Right renal pelvis (tissue), 4 donors: ENCODE results near the gene AKAP8L. TPM values are rescaled to one million over a fixed set of nuclear protein-coding genes. Genes with fewer than 3 reads are reported as not detected.
"Not testable (repeated sequence)": the region's sequence is repeated elsewhere in the genome, so short reads cannot be mapped to it uniquely, and the experiment has no call there.

ENCODE experiments used
- DNase-seq, 4 donors: peaks; one replicate each; pipeline ENCODE4 v3.0.0-alpha.2; 2013; ENCODE audit warnings: low read depth in 4 of 4, low spot score in 3 of 4, missing footprints in 1 of 4
- polyA plus RNA-seq, 4 donors: library from polyadenylated mRNA; unstranded; fragments of 120-200 nt; gene quantifications; one replicate each; pipeline ENCODE4 v1.2.1, GENCODE V29; 2013; ENCODE audit not compliant: insufficient read length in 4 of 4

The AKAP8L gene
- polyA plus RNA-seq, 4 donors: 99.9 to 109 (median 106) TPM

DNA sequence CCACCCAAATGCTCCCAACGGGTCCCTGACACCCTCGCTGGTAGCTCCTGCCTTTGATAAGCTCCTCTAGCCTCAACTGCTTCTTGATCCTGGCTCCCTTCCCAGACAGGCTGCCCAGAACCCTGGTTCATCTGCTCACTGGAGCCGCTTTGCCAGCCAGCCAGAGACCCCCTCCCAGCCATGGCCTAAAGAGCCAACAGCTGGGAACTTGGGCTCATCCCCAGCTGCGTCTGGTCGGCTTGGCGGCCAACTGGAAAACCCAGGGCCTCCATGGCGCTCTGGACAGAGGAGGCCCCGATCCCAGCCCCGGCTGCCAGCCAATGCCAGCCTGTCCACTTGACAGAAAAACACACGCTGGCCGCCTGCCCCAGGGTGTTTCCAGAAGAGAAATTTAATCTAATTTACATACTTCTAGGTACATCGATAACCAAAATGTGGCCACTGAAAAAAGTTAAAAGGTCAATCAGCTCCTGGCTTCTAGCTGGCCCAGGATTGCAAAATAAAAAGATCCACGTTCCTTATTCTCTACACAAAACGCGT is 3.0 kb upstream of the AKAP8L start:
- DNase-seq: no peak

DNA sequence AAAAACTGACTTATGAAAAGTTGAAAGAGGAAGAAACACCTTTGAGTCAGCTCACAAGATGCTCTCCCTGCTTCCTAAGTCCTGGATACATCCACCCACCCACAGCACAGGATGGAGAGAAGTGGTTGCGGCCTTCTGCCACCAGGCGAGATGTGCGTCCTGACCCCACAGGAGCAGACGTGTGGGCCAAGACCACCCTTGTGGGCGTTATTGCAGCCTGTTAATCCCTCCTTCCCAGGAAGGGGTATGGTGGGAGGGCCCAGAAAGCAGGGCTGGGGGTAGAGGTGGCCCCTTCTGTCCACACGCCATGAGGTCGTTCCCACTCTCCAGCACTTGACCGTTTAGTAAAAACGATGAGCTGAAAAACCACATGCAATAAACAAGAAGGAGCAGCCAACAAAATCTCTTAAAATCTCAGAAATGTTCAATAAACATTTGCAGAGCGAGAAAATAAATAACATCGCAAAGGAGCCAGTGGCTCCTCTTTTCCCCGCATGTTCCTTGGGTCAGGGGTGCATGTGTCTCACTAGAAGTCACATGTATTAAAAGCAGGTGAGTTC is 2.4 kb upstream of the AKAP8L start:
- DNase-seq: no peak

DNA sequence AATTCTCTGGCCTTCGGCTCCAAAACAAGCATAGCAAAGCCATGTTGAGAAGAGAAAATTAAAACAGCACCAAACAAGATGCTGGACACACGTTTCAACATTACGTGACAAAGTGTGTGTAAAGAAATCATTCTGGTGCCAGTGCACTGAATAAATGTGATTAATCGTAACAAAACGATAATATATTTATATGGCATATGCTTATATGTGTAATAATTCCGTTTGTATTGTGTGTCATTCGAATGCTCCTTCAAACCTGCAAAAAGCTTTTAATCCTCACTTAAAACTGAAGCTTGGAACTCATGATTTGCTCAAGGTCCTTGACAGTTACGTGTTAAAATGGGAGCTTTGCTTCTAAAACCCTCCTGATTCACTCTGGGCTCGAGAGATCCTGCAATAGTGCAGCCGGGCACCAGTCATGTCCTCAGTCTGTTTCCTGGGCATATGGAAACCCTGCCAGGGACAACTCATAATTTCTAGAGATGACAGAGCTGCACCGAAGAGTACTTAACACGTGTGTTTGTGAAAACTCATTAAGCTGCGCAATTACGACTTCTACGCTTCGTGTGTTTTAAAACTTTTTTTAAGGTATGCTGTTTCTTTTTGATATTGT is 731 bp upstream of the AKAP8L start:
- no peak for DNase-seq

DNA sequence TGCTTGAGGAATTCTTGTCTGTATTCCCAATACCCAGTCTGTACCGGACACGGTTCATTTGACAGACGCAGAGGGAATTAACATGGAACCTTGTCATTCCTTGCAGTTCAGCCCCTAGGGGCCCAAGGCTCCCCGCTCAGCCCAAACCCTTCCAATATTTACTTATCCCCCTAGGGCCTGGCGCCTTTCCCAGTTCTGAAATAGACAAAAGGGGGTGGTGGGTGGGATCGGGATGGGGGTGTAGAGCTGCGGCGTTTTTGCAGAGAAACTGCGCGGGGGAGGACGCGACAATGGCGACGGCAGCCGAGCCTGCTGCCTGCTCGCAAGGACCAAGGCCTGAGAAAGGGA is 583 bp downstream of the AKAP8L start:
- DNase-seq: peak in 3 of 4 donors; percentile 14 to 33 (median 26)

DNA sequence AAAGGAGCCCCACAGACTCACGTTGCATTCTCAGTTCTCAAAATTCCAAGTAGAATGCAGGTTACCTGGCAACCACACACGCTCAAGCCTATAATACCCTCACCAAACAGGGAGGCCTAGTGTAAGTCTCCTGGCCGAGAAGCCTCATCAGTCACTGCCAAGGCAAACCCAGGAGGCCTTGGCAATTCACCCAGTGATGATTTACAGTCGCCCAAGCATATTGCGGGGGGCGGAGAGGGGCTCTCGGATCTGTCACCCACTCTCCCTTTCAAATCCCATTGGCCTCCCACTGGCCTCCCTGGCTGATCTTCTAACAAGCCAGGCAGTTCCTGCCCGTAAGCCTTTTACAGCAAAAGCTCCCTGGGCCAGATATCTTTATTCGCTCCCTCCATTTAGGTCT is 1.1 kb downstream of the AKAP8L start:
- DNase-seq: no peak

DNA sequence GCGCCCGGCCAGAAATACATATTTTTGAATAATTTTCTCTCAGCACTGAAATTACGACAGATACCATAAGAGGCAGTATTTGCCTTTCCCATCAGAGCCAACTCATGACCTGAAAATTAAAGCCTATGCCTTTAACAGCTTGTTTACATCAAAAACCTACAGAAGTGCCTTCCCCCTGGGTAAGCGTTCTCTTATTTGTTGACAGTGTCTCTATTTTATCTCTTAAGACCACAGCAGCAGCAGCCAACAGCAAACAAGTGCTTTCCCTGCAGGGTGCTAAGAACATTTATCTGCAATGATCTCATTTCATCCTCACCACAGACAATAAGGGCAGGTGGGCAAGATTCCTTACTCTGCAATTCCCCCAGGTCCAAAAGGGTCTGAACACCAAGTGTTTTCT is 6.0 kb downstream of the AKAP8L start:
- DNase-seq: no peak

DNA sequence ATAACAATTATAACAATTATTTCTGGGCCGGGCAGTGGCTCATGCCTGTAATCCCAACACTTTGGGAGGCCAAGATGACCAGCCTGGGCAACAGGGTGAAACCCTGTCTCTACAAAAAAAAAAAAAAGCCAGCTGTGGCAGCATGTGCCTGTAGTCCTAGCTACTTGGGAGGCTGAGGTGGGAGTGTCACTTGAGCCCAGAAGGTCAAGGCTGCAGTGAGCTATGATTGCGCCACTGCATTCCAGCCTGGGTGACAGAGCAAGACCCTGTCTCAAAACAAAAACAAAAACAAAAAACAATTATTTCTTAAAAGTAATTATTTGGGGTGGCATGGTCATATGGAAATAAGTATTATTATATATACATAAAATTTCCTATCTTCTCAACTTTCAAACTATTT is 7.4 kb downstream of the AKAP8L start:
- not testable (repeated sequence) for DNase-seq

DNA sequence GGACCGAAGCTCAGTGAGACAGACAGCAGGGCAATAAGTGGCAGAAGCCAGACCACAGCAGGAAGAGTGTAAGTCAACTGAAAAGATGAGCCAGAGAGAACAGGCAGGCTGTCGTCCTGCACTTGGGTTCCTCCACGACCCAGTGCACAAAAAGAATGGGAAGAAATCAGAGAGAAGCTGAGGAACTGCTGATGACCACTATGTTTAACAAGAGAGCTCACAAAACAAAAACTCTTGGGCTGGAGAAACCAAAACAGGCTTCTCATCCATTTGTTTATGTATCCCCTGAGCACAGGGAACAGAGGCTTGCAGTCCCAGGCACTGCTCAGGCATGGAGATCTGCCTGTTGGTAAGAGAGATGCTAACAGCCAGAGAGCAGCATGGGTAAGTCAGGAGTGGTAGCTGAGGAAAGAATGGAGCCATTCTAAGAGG is 14.0 kb downstream of the AKAP8L start:
- DNase-seq: no peak

DNA sequence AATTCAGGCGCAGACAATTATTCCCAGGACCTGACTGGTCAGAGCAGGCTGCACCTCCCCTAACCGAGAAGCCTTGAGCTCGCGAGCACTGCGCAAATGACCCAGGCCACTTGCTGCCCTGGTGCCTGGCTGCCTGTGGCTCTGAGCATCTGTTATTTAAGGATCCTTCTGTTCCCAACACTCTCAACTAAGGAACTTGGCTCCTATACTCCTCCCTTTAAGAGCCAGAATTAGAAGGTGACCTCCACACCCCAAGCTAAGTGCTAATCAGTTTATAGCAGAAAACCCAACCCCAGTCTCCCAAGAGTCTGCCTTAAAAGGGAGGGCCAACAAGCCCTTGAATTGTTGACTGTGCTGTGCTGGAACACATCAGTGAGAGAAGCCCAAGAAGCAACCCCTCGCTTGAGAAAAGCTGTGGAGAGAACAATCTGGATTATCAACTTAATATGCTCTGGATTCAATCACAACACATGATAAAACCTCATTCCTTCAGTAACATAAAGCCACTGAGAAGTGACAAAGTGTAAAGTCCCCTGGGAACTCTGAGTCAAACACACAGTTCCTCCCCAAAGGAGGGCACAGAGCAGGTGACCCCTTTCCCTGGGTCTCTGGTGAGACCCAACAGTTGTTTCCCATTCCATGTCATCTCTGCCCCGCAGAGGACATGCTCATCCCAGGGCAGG is 14.6 kb downstream of the AKAP8L start:
- DNase-seq: no peak

DNA sequence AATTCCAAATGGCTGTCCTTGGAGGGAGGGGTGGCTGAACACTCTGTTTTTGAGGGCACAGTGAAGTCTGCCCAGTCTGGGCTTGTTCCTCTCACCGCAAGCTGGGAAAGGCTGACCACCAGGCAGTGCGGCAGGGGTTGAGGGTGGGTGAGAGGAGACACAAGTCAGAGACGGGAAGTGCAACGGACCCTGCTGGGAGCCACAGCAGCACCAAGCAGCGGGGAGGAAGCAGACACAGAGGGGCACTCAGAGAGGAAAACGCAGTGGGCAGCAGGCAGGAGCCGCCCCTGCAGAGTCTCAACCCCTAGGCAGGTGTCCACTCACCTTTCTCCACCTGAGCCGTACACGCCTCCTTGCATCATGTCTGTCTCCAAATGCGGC is 15.6 kb downstream of the AKAP8L start:
- no peak for DNase-seq

DNA sequence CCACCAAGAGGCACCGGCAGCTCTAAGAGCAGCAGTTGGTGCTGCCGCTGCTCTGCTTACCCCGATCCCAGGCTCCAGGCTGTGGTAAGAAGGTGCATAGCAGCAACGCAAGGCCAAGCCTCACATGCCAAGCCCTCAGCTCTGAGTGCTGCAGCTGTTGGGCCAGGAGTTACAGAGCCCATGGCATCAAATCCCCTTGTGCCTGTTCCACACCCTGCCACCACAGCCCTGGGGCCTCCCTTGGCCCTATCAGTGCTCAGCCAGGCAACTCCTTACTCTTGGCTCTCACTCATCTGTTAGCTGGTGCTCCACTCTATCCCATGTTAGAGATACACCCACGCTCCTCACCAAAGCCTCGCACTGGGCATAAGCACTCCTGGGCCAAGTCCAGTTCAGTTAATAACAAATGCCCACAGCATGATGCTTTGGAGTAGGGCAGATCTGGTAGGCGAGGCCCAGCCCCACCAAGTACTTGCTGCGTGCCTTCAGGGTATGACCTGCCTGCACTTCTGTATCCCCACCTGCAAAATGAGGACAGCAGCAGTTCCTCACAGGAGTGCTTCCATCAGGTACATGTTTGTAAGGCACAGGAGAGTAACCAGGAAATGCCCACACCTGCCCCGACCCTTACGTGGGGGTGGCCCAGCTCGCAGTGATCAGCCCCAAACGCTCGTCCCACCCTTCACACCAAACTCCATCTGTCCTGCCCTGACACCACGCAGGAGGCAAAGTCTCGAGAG is 16.2 kb downstream of the AKAP8L start:
- DNase-seq: no peak

DNA sequence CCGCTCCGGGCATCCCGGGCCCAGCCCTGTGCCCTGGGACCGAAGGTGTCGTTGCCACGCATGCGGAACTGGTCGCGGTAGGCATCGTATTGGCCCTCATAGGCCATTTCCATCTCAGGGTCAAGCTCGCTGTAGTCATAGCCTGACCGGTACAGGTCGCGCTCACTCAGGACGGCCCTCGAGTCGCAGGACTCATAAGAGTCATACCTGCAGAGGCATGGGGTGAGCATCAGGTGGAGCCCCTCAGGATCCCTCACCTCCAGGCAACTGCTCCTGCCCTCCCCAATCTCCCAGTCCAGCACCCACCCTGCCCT is 17.4 kb downstream of the AKAP8L start:
- no peak for DNase-seq

DNA sequence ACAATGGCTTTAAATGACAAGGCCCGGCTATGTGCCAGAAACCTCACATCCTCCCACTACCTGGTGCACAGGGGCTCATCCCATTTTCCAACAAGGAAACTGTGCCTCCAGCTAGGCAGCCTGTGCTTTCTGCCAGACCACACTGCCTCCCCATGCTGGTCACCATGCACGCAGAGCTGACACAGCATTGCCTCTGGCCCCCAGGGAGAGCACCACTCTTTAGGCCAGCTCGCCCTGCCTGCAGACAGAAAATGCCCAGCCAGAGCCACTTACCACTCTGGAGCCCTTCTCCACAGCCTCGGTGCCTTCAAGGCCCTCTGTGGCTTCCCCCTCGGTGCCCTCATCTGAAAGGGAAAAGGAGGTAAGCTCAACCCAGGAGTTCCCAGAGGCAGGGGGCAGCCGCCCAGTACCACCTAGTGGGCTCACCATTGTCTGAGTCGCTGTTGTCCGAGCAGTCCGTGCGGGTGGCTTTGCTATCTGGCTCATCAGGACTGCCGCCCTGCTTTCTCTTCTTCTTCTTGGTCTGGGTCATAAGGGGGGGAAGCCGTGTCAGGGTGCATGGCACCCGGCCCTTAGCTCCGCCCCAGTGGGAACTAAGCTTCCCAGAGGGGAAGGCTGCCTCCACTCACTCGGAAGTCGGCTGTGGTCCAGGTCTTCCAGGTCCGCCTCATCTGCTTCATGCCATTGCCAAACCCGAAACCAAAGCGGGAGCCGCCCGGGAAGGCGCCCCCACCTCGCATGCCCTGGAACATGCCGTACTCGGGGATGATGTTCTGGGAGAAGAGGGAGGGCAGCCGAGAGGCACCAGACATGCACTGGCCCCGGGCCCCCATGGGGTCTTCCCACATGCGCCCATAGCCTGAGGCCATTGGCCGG is 18.0 kb downstream of the AKAP8L start:
- no peak for DNase-seq

DNA sequence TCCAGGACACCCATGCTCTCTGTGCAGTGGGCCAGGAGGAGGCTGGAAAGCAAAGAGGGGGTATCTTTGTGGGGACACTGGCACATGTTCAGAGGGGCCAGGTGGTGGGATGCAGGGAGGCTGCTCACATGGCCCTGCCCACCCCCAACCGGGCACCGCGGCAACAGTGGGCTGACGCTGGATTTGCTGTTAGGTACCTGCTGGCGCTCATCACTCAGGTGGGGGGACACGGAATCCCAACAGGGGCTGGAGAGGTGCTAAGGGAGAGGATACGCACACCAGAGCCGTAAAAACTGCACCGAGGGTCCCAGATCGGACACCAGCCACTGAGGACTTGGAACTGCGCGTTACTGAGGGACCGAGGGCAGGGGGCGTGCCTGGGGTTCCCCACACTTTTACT is 19.2 kb downstream of the AKAP8L start:
- no peak for DNase-seq

DNA sequence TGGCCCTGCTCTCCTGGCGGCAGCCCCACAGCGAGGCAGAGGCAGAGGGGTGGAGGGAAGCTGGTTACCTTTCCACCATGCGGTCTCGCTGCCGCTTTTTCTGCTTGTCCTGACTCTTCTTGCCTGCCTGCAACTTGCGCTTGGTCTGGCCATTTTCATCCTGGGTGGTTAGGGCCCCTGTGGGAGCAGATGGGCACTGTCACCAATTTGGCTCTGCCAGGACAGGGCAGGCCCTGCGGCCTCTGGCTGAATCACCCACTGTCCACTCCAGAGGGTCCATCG is 19.6 kb downstream of the AKAP8L start:
- DNase-seq: no peak

DNA sequence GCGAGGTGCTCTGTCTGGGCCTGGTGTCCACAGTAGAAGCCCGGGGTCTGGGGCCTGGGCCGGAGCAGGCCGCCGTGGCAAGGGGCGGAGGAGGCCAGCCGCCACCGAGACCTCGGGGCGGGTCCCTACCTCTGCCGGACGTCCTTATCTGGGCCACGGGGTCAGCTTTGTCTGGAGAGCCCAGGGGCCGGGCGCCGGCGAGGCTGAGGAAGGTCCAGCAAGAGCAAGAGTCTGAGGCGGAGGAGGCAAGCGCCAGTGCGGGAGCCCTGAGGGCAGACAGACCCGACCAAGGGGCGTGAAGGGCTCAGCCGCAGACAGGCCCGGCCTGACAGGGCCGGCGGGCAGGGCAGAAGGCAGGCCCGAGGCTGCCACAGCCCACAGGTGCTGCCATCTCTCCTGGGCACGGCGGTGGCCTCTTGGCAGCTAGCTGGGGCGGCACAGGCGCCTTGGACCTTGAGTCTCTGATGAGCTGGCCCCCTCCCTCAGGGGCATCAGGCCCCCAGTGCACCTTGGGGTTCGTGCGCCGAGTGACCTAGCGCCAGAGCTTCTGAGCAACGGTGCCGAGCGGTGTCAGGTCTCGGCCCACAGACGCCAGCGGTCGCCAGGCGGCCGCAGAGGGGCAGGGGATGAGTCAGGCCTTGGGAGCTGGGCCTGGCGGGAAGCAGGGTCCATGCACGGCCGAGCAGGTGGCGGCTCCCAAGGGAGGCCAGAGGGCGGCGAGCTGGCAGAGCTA is 20.1 kb downstream of the AKAP8L start:
- no peak for DNase-seq

DNA sequence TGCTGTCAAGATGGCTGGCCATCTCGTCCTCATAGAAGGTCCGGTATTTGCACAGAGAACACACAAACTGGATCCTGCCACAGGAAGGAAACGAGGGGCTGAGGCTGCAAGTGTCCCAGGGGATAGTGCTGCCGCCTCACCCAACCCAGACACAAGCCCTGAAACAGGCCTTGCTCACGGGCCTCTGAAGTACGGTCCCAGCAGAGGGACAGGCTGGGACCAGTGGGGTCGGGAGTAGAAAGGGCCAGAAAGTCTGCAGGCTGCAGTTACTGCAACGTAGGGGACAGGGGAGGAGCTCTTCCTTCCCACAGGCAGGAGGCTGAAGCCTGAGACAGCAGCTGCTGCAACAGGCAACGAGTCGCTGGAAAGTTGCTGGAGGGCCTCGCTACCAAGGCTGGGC is 21.0 kb downstream of the AKAP8L start:
- no peak for DNase-seq

DNA sequence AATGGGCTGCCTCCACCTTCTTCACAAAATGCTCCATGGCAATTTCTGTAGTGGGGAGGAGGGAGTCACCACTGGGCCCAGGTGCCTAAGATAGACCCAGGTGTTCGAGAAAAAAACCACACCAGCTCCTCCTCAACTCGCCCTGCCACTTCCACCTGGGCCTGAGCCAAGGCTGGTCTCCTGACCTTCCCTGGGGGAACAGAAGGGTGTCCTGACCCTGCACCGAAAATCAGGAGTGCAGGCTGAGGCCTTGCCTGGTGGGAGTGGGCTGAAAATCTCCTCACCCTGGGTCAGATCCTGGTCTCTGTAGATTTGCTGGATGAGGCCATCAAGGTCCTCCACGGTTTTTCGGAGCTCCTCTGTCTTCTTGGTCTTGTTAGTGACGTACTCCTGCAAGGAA is 21.6 kb downstream of the AKAP8L start:
- DNase-seq: no peak

DNA sequence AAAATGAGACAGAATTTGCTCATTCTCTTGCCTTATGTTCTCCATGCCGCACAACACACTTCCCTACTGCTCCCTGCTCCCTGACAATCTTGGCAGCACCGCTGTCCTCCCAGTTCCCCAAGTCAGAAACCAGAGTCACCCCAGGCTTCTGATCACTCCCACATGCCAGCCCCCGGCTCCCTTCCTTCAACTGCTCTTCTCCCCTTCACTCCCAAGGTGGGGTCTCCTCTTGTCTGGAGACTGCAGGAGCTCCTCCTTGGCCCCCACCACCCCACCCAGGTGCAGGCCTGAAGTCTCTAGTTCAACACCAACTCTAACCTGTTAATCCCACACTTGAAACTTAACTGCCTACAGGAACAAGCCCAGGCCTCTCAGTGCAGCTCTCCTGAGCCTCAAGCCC is 22.4 kb downstream of the AKAP8L start:
- DNase-seq: no peak

DNA sequence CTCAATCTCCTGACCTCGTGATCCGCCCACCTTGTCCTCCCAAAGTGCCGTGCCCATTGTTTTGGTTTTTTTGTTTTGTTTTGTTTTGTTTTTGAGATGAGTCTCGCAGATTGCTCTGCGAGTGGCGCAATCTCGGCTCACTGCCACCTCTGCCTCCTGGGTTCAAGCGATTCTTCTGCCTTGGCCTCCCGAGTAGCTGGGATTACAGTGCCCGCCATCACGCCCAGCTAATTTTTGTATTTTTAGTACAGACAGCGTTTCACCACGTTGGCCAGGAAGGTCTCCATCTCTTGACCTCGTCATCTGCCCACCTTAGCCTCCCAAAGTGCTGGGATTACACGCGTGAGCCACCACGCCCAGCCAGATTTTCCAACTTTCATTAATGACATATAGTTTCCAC is 23.5 kb downstream of the AKAP8L start:
- DNase-seq: not testable (repeated sequence)
